Measurements from ENCODE around the gene IRS2.
"Not testable (repeated sequence)": the region's sequence is repeated elsewhere in the genome, so short reads cannot be mapped to it uniquely, and the experiment has no call there.

Gene IRS2

DNA sequence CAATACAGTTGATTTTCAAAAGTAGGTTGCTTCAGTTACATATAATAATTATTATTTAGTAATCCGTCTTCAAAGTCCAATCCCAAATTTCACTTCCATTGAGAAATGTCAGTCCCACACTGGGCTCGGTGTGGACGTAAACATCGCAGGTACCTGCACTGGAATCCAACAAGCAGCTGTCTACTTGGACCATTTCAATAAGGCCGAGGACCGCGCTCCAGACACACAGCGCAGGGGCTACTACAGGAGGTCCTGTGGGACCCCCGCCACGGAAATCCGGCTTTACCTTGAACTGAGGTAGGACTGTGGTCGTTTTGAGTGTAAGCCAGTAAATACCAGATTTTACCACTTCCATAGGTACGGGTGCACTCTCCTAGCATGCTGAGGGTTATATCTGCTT lies 30.8 kb downstream of the IRS2 start:
- no peak for DNase-seq

DNA sequence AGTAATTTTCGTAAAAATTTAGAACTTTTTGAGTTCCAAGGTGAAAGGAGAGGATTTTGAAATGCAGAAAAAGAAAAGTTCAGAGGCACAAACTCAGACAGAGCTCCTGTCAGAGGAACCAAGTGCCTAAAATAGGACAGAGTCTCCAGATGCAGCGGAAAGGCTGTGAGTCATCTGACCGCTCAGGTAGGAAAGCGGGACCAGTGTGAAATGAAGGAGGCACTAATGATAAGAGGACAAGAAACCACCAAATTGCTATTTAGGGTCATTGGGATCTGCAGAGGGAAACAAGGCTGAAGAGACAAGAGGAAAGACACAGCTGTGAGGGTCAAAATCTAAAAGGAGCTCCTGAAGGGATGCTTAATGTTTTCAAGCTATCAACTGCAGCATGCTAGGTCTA lies 34.9 kb downstream of the IRS2 start:
- no peak for DNase-seq

DNA sequence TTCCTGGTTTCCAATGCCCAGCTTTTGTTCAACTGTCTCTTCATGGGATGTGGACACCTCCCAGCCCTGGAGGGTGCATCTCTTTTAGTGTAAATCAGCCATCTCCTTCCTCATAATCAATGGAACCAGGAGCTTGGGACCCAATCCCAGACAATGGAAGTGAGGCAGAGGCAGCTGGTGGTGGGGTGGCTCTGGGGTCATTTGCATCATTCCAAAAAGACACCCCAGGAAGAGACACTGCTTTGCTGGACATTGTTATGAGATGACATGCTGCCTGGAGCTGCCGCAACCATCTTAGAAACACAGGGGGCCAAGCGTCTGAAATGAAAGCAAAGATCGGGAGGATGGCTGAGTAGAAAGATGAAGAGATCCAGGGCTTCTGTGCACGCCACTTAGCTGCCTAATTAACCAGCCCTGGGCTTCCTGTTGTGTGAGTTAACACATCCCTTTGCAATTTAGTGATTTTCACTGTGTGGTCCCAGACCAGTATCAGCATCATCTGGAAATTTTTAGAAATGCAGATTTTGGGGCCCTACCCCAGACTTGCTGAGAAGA lies 36.1 kb downstream of the IRS2 start:
- no peak for DNase-seq

DNA sequence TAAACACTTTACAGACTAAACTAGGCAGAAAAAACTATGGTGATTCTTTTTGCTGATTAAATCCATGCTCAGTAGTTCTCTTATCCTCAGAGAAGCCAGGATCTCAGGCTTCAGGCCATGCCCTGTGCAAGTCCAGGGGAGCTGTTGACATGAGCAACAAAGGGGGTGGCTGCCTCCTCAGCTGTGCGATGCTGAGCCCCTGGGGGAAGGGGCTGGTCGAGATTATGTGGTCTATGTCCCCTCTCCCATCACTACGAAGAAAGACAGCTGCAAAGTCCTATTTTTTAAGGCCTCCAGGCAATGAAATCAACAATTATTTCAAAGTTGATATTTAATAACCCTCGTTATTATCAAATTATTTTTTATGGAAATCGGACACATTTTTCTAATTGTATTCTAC lies 37.0 kb downstream of the IRS2 start:
- DNase-seq: no peak

DNA sequence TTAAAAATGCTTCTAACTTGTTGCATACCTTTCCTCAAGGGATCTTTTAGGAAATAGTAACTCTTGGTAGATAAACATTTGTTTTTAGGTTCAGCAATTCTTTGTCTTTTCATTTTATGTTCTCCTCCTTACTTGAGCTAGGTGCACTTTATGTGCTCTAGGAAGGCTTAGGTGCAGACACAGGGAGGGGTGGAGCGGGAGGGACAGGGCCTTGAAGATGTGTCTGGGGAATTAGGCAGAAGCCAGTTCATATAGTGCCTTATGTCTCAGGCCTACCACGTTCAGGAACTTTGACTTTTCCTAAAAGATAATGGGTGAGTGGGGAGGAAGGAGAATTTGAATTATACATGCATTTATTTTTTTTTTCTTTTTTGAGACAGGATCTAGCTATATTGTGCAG lies 37.7 kb downstream of the IRS2 start:
- no peak for DNase-seq

DNA sequence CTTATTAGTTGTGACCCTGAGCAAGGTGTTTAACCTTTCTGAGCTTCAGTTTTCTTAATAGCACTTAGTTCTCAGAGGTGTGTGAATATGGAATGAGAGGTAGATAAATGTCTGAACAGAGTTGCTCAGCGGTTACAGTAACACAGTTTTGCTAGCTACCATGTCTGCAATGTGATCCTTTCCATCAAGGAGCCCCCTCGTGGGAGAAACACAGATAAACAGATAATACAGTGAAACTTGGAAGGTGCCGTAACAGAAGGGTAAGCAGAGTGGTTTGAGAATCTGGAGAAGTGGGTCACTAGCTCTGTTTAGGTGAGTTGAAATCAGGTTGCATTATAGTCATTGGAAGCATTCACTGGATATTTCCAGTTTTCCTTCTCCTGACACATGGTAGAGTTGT lies 38.9 kb downstream of the IRS2 start:
- no peak for DNase-seq

DNA sequence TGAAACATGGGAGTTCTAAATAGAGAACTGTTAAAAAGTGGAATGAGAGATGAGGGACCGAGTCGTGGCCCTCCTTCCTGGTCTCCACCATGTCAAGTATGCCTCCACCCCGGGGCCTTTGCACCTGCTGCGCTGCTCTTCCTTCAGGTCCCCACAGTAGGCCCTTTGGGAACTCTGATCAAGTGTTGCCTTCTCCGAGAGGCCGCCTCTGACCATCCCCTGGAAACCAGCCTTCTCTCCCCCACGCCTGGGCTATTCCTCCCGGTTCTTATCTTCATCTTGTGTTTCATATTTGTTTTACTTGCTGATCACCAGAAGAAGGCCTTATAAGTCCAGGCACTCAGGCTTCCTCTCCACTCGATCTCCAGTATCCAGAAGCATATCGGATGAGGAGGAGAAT lies 40.0 kb downstream of the IRS2 start:
- no peak for DNase-seq

DNA sequence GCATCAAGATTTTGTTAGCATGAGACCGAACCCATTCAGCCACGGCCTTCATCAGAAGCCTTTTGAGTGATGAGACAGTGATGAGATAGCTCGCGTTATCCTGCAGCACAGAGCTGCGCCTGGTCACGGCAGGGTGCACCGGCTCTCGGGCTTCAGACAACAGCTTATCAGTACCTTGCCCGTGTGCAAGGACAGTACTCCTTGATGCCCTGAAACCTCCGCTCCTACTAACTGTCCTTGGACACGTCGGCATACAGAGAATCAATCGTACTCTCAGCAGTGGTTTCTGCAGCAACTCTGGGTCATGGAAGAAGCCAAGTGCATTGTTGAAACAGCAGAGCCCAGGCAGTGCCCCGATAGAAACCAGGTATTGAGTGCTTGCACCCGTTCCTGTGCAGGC lies 40.7 kb downstream of the IRS2 start:
- no peak for DNase-seq

DNA sequence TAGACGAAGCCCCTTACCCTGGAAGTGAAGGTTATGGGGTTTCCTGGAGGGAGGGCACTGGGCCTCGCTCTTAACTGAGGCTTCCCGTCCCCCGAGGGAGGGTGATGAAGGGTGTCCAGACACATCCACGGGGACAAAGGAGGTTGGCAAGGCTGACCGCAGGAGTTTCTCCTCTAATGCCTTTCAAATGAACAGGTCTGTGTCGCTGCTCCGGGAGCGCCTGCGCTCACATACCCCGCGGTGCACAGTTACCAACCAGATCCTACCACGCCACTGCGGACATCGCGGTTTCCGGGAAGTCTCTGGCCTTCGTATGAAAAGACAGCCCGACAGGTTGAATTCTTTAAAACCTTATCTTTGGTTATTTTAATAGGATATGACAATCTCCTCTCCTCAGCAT lies 41.3 kb downstream of the IRS2 start:
- no peak for DNase-seq

DNA sequence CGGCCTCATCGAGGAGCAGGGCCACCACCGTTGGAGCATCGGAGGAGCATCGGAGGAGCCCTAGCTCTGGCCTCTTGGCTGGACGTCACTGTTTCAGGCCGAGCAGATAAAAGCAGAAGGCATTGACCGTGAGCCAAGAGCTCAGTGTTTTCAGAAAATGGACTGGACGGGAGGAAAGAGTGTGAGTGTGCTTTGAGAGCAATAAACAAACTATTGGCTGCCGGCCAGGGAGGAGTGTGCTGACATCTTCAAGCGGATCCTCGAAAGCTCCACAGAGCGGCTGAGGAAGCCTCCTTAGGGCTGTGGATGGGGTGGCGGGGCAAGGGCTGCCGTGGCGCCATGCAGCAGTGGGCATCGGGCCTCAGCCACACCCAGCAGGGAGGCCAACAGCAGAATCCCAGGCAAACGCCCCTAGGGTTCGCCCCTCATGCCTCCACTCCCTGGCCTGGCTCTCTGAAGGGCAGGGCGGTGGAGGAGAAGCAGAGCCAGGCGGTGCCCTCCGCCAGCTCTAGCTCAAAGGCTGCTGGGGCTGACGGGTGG lies 41.8 kb downstream of the IRS2 start:
- DNase-seq: no peak

DNA sequence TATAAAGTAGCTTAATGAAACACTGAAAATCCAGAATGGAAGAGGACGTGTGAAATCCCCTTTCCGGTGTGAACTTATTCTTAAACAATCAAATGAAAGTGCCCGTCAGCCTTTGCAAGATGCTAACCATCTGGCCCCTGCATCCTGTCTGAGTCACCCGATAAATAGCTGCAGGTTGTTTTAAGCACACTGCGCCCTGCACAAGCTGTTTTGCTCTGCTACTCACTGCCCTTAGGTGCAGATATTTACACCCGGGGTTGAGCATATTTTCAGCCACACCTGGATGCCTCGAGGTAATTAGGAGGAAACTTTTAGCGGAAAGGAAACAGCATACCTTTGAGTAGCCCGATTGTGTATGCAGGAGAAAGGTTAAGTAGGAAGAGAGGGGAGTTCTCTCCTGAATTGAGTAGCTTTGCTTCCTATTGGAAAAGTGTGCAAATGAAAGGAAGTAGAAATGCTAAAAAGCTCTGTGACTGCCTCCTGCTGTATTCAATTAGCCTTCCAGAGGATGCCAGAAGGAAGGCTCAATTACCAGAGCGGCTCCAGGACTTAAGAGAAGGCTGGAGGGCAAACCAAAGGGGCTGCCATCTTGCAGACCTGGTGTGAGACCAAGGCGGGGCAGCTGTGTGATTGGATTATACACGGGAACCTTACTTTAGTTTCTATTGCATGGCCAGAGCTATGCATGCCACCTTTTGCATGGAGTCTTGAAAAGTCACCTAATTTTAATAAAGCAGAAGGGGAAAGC lies 42.5 kb downstream of the IRS2 start:
- DNase-seq: no peak

DNA sequence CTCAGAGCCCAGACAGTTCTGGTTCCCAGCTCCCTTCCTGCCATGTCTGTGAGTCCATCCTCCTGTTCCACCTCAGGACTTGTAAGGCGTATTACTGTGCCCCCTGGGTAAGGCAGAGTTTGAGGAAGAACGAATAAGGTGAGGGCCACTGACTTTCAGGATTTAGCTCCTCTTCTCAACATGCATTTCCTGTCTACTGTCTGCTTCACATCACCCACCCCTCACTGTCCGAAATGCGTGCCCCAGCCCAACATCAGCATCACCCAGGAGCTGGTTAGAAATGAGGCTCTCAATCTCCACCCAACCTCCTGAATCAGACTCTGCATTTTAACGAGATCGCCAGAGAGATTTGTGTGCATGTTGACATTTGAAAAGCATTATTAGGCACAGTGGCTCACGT lies 44.4 kb downstream of the IRS2 start:
- no peak for DNase-seq

DNA sequence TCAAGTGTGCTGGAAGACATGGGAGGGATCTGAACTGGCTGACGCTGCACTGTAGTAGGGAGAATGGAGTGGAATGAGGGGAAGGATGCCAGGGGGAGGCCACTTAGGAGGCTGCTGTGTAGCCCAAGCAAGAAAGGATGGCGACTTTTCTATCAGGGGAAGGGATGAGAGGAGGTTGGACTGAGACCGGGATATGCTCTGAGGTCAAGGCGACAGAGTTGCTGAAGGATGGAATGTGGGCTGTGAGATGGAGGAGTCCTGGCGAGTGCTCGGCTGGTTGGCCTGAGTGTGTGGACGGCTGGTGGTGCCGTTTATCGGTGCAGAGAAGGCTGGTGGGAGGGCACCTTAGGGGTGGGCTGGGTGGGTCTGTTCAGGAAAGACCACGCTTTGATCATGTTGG lies 45.7 kb downstream of the IRS2 start:
- no peak for DNase-seq

DNA sequence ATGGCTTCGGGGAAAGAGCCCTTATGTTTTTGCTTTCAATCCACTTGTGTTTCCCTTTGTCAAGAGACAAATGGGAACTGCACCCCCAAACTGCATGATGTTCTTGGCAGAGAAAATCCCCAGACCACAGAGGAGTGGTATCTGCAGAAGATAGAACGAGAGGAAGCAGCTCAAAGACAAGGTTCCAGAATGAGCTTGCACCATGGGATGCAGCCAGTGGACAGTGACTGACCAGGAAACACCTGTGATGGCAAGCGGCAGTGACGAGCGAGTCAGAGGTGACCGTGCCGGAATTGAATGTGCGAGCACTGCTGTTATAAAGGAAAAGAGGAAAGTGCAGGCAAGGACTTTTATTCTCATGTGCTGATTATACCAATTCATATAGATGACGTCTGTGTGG lies 46.3 kb downstream of the IRS2 start:
- no peak for DNase-seq

DNA sequence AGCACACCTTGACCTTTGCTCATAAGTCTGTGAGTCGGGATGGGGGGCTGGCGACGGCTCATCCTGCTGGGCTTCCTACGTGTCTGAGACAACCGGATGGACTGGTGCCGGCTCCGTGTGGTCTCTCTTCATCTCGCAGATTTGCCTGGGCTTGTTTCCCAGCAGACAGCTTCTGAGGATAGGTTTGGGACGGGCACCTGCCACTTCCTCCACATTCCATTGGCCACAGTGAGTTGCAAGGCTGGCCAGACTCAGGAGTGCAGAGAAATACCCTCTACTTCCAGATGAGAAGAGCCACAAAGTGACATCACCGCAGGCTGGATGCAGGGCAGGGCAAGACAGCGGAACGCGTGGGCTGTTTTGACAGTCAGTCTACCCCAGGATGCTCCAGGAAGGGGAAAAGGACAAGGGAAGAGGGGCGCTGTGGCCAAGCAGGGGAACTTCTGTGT lies 48.1 kb downstream of the IRS2 start:
- no peak for DNase-seq

DNA sequence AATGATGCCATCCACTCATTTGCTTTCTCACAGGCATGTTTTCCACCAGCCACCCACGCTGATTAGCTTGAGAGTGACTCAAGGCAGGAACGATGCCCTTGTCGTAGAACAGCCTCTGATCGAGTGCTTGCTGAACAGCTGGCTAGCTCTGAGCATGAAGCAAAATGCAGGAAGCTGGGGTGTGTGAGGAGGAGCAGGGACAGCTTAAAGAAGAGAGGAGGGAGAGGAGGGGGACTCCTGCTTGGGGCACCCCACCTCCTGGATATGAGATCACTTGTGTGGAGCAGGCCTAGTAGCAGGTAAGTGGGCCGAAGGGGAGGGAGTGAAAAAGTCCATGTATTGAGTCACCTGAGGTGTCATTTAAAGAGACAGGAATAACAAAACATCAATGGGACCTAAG lies 48.8 kb downstream of the IRS2 start:
- DNase-seq: no peak

DNA sequence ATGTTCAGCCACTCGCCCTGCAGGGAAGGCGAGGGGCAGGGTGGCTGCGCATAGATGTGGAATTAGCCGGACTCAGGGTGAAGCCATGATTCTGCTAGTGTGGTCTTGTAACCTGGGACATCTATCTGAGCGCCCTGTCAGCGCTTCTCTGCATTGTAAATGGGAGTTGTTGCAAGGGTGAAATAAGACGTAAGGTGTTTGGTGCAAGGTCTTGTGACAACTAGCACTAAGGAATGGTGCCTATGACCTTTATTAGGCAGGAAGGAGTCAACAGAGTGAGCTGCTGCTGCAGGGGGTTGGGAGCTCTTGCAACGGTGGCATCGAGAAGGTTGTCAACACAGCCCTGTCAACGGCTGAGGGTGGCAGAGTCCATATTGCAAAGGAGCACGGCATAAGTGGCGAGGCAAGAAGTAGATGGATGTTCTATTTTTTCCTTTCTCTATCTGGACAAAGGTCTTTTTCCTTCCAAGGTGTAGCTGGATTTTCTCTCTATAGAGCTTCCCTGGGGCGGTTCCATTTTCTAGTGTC lies 49.3 kb downstream of the IRS2 start:
- no peak for DNase-seq

DNA sequence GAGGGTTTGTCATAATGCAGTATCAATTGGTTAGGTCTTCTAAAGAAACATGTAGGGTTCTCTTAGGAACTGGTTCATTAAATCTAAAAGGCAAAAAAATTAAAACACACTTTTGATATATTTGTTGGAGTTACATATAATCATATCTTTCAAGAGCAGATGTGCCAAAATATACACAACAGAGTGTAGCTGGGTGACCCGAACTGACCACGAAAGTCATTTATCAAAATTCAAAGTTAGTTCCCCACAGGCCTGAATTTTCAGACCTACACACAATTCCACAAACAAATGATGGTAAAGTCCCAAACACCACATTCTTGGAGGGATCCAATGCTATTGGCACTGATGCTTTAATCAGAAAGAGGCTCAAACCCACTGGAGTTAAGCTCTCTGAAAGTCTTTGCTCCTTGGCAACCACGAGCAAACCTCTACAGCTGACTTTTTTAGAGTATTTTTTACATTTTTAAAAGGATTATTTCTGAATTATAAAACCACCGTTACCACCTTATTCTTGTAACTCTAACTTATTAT lies 50.9 kb downstream of the IRS2 start:
- no peak for DNase-seq

DNA sequence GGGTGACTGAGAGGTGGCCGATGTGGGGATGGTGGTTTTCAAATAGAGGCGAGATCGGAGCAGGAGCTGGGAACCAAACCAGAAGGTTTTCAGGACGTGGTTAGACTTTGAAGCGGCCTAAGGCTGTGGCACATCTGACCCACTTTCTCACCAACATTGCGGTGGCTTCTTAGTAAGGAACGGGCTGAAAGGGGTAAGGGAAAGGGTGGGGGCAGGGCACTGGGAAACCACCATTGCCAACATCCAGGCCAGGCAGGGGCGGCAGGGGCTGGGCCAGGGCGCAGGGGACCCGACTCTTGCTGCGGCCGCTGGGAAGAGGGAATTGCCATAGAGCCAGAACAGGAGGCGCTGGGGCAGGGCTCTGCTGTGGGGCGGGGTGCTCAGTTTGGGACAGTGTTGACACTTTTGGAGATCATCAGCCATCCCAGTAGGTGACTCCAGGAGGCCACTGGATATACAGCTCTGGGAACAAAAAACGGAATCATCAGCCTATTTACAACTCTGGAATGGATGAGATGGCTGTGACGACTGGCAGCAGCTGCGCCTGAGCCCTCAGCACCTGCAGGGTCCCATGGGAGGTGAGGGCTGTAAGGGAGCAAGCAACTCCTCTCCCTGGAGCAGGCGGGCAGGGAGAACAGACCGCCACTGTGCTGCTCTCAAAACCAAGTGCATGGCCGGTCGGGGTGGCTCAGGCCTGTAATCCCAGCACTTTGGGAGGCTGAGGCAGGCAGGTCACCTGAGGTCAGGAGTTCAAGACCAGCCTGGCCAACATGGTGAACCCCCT lies 52.2 kb downstream of the IRS2 start:
- DNase-seq: no peak

DNA sequence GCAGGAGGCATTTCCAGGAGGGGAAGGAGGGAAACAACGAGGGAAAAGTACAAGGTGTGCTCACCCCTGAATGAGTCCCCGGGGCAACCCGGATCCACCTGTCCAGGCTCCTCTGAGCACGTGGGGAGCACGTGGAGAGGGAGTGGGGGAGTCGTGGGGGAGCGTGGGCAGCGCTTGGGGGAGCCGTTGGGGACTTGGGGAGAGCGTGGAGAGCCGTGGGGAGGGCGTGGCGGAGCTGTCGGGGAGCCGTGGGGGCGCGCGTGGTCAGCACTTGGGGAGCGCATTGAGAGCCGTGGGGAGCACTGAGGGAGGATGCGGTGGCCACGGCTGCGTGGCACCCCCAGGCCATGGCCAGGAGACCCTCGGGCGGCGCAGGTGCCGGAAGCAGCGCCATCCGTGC lies 52.8 kb downstream of the IRS2 start:
- no peak for DNase-seq

DNA sequence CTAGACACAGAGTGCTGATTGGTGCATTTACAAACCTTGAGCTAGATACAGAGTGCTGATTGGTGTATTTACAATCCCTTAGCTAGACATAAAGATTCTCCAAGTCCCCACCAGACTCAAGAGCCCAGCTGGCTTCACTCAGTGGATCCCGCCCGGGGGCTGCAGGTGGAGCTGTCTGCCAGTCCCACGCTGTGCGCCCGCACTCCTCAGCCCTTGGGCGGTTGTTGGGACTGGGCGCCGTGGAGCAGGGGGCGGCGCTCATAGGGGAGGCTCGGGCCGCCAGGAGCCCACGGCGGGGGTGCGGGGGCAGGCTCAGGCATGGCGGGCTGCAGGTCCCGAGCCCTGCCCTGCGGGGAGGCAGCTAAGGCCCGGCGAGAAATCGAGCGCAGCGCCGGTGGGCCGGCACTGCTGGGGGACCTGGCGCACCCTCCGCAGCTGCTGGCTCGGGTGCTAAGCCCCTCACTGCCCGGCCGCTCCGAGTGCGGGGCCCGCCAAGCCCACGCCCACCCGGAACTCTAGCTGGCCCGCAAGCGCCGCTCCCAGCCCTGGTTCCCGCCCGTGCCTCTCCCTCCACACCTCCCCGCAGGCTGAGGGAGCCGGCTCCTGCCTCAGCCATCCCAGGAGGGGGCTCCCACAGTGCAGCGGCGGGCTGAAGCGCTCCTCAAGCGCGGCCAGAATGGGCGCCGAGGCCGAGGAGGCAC lies 53.8 kb downstream of the IRS2 start:
- DNase-seq: not testable (repeated sequence)

DNA sequence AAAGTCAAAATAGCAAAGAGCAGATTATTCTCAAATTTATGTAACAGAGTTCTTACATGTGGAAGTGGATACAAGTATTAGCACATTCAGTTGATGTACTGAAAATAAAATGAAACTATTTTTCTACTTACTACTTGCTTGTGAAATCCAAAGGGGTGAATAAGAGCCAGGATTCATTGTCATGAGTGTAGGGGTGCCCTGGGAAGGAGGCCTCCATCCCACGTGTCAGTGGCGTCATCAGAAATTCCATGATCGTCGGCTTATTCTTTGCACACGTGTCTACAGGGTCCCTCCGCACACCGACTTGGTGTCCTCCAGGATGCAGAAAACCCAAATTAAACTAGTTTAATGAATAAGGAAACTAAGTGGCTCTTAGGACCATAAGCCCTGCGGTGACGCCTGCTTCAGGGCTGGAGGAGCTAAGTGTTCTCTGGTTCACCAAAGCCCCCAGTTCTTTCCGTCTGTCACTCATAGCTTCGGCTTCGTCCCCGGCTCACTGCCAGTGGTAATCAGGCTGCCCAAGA lies 55.5 kb downstream of the IRS2 start:
- no peak for DNase-seq
